NCI-H2029 (cell line): ENCODE measurements around the gene FKBP5.

Experiments used
- DNase-seq: peaks from one replicate; lab custom pipeline; 2025; lab: John Stamatoyannopoulos, UW

The FKBP5 gene

GRCh38 chr6:35662999-35663398 is 25.7 kb downstream of the FKBP5 start:
- no peak for DNase-seq

GRCh38 chr6:35654883-35655282 is 33.8 kb downstream of the FKBP5 start:
- no peak for DNase-seq

- no peak for DNase-seq
Observed at GRCh38 chr6:35651244-35651643, 37.5 kb downstream of the FKBP5 start.

- DNase-seq = no peak
Observed at GRCh38 chr6:35650015-35650414, 38.7 kb downstream of the FKBP5 start.

- no peak for DNase-seq
Observed at GRCh38 chr6:35648203-35648602, 40.5 kb downstream of the FKBP5 start.

GRCh38 chr6:35647400-35647799 is 41.3 kb downstream of the FKBP5 start:
- no peak for DNase-seq

- DNase-seq = no peak
Observed at GRCh38 chr6:35643162-35643535, 45.6 kb downstream of the FKBP5 start.

- no peak for DNase-seq
Observed at GRCh38 chr6:35642471-35643161, 46.1 kb downstream of the FKBP5 start.

GRCh38 chr6:35640017-35640664 is 48.6 kb downstream of the FKBP5 start:
- no peak for DNase-seq

GRCh38 chr6:35638679-35639078 is 50.0 kb downstream of the FKBP5 start:
- no peak for DNase-seq

GRCh38 chr6:35637911-35638310 is 50.8 kb downstream of the FKBP5 start:
- no peak for DNase-seq

GRCh38 chr6:35635601-35636597 is 52.8 kb downstream of the FKBP5 start:
- no peak for DNase-seq

GRCh38 chr6:35634316-35634715 is 54.4 kb downstream of the FKBP5 start:
- DNase-seq = no peak

- DNase-seq = no peak
Observed at GRCh38 chr6:35633579-35634089, 55.1 kb downstream of the FKBP5 start.

- no peak for DNase-seq
Observed at GRCh38 chr6:35629876-35630378, 58.8 kb downstream of the FKBP5 start.

GRCh38 chr6:35626401-35626800 is 62.3 kb downstream of the FKBP5 start:
- no peak for DNase-seq

GRCh38 chr6:35624341-35625070 is 64.2 kb downstream of the FKBP5 start:
- no peak for DNase-seq

- no peak for DNase-seq
Observed at GRCh38 chr6:35622283-35622682, 66.4 kb downstream of the FKBP5 start.

- DNase-seq = no peak
Observed at GRCh38 chr6:35620706-35621105, 68.0 kb downstream of the FKBP5 start.

GRCh38 chr6:35613762-35614161 is 75.0 kb downstream of the FKBP5 start:
- no peak for DNase-seq

- DNase-seq = no peak
Observed at GRCh38 chr6:35611240-35611639, 77.5 kb downstream of the FKBP5 start.

- DNase-seq = no peak
Observed at GRCh38 chr6:35610830-35611229, 77.9 kb downstream of the FKBP5 start.
